COR-L47 (cell line): ENCODE results near the gene TAS2R41.

Experiments
- DNase-seq: peaks from one replicate; lab custom pipeline; 2025; lab: John Stamatoyannopoulos, UW

The TAS2R41 gene

GRCh38 chr7:143477501-143478150, at the start of gene TAS2R41:
TSS of gene TAS2R41 (plus strand) at chr7:143477873. CDS start at chr7:143477873, 0 bp downstream.
- no peak for DNase-seq

- DNase-seq: no peak
Measured at GRCh38 chr7:143429770-143430698, 47.6 kb upstream of the TAS2R41 start.

GRCh38 chr7:143431109-143431508, 46.6 kb upstream of the TAS2R41 start:
- no peak for DNase-seq

GRCh38 chr7:143433759-143434158, 43.9 kb upstream of the TAS2R41 start:
- DNase-seq: no peak

GRCh38 chr7:143434660-143435059, 43.0 kb upstream of the TAS2R41 start:
- DNase-seq: no peak

- DNase-seq: no peak
Measured at GRCh38 chr7:143435266-143435665, 42.4 kb upstream of the TAS2R41 start.

GRCh38 chr7:143436325-143436946, 41.2 kb upstream of the TAS2R41 start:
- DNase-seq: no peak

GRCh38 chr7:143437578-143437977, 40.1 kb upstream of the TAS2R41 start:
- no peak for DNase-seq

GRCh38 chr7:143439866-143440265, 37.8 kb upstream of the TAS2R41 start:
- no peak for DNase-seq

- DNase-seq: no peak
Measured at GRCh38 chr7:143443153-143443552, 34.5 kb upstream of the TAS2R41 start, which contains the start of gene TAS2R60. TSS of gene TAS2R60 (plus strand) at chr7:143443453. CDS start at chr7:143443453, 0 bp downstream.

- DNase-seq: no peak
Measured at GRCh38 chr7:143444063-143444782, 33.5 kb upstream of the TAS2R41 start.

GRCh38 chr7:143444785-143445184, 32.9 kb upstream of the TAS2R41 start:
- DNase-seq: no peak

- no peak for DNase-seq
Measured at GRCh38 chr7:143447466-143447865, 30.2 kb upstream of the TAS2R41 start.

- DNase-seq: no peak
Measured at GRCh38 chr7:143448429-143448828, 29.2 kb upstream of the TAS2R41 start.

- DNase-seq: no peak
Measured at GRCh38 chr7:143449793-143450192, 27.9 kb upstream of the TAS2R41 start.

- DNase-seq: no peak
Measured at GRCh38 chr7:143451122-143451521, 26.6 kb upstream of the TAS2R41 start.

- no peak for DNase-seq
Measured at GRCh38 chr7:143451746-143452145, 25.9 kb upstream of the TAS2R41 start.

GRCh38 chr7:143452495-143452894, 25.2 kb upstream of the TAS2R41 start:
- DNase-seq: no peak

GRCh38 chr7:143454091-143454680, 23.5 kb upstream of the TAS2R41 start:
- DNase-seq: no peak

GRCh38 chr7:143455491-143455890, 22.2 kb upstream of the TAS2R41 start:
- no peak for DNase-seq

- DNase-seq: no peak
Measured at GRCh38 chr7:143455942-143456341, 21.7 kb upstream of the TAS2R41 start.
